ENCODE measurements around the gene AGFG1. TPM values are rescaled to one million over a fixed set of nuclear protein-coding genes. Genes with fewer than 3 reads are reported as not detected.

Gene AGFG1
- total RNA-seq, 1 experiment from 2014 or later, result 119 TPM

DNA sequence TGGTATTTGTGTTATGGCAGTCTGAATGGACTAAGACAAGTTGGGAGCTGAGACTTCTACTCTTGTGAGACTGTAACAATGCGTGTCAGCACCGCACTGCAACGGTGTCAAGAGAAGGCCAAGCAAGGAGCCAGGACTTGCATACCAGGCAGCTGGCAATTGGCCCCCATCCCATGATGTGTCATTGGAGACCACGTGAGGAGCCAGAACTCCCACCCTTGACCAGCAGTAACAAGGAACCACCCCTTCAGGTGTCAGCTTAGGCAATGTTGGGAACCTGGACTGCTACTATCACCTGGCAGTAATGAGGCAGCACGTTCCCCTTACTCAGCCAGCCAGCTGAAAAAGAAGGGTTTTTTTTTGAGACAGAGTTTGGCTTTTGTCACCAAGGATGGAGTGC lies 32.7 kb upstream of the AGFG1 start:
- DNase-seq, result no peak
- intact Hi-C loops (cut with micrococcal nuclease; ENCODE audit: unreplicated experiment), result no loop called here
- no peaks in the 10 kb centered on the region for H4K20me1 ChIP-seq (ENCODE audit: insufficient read depth)
- no peaks in the 10 kb centered on the region for H3K36me3 ChIP-seq (ENCODE audit: low read depth)
- H3K4me3 ChIP-seq, result no peak overlapping the region
- TF ChIP-seq, protein P1, sequence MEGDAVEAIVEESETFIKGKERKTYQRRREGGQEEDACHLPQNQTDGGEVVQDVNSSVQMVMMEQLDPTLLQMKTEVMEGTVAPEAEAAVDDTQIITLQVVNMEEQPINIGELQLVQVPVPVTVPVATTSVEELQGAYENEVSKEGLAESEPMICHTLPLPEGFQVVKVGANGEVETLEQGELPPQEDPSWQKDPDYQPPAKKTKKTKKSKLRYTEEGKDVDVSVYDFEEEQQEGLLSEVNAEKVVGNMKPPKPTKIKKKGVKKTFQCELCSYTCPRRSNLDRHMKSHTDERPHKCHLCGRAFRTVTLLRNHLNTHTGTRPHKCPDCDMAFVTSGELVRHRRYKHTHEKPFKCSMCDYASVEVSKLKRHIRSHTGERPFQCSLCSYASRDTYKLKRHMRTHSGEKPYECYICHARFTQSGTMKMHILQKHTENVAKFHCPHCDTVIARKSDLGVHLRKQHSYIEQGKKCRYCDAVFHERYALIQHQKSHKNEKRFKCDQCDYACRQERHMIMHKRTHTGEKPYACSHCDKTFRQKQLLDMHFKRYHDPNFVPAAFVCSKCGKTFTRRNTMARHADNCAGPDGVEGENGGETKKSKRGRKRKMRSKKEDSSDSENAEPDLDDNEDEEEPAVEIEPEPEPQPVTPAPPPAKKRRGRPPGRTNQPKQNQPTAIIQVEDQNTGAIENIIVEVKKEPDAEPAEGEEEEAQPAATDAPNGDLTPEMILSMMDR (conservative IDR thresholded peaks at IDR 0.05), result no peak
- TF ChIP-seq EZH2 (IDR thresholded peaks at IDR 0.05; ENCODE audit: low read depth), result no peak
- no peaks in the 10 kb centered on the region for H3K27me3 ChIP-seq (ENCODE audit: insufficient read depth, low read depth)
- no peaks in the 10 kb centered on the region for H3K79me2 ChIP-seq (ENCODE audit: low read depth)
- ChIA-PET POLR2A (ENCODE audit: unreplicated experiment) (no interaction called here), CTCF (no interaction called here)
- H3K9me2 ChIP-seq (ENCODE audit: insufficient read depth), result no peaks in the 10 kb centered on the region
- H3K9me3 ChIP-seq (ENCODE audit: insufficient read depth, low read depth), result peaks cover under 1% of the 10 kb centered on the region; the same call in 1 of the 2 replicates
- no peaks in the 10 kb centered on the region for H3F3A ChIP-seq (ENCODE audit: insufficient read depth, low read depth)
- H2AFZ ChIP-seq, result no peak overlapping the region
- H3K4me2 ChIP-seq, result no peak overlapping the region
- H3K4me1 ChIP-seq (replicated peaks; ENCODE audit: insufficient read depth), result no peaks in the 10 kb centered on the region
- no peak overlapping the region for H3K27ac ChIP-seq
- no TSS peak for BruUV-seq (replicated peaks)

DNA sequence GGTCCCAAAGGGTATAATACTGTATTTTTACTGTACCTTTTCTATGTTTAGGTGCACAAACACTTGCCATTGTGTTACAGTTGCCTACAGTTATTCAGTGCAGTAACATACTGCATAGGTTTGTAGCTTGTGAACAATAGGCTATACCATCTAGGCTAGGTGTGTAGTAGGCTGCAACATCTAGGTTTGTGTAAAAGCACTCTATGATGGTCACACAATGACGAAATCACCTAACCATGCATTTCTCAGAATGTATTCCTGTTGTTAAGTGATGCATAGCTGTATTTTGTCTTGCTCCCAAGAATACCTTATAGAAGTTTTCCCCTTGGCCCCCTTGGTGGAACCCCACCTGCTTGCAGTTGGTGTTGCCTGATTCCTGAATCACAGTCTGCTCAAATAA lies 29.3 kb upstream of the AGFG1 start:
- no peaks in the 10 kb centered on the region for H3K9me2 ChIP-seq (ENCODE audit: insufficient read depth)
- DNase-seq, result no peak
- BruUV-seq (replicated peaks), result no TSS peak
- H3K27me3 ChIP-seq (ENCODE audit: insufficient read depth, low read depth), result no peaks in the 10 kb centered on the region
- TF ChIP-seq, protein P1 (conservative IDR thresholded peaks at IDR 0.05), result no peak
- no peak for TF ChIP-seq EZH2 (IDR thresholded peaks at IDR 0.05; ENCODE audit: low read depth)
- H3K4me1 ChIP-seq (replicated peaks; ENCODE audit: insufficient read depth), result no peaks in the 10 kb centered on the region
- intact Hi-C loops (cut with micrococcal nuclease; ENCODE audit: unreplicated experiment), result no loop called here
- POLR2A ChIA-PET (ENCODE audit: unreplicated experiment), result no interaction called here
- no peaks in the 10 kb centered on the region for H4K20me1 ChIP-seq (ENCODE audit: insufficient read depth)
- no peak overlapping the region for H3K4me2 ChIP-seq
- H3K27ac ChIP-seq, result no peak overlapping the region
- no peaks in the 10 kb centered on the region for H3F3A ChIP-seq (ENCODE audit: insufficient read depth, low read depth)
- H3K36me3 ChIP-seq (ENCODE audit: low read depth), result no peaks in the 10 kb centered on the region
- no peaks in the 10 kb centered on the region for H3K79me2 ChIP-seq (ENCODE audit: low read depth)
- CTCF ChIA-PET, result no interaction called here
- no peaks in the 10 kb centered on the region for H3K9me3 ChIP-seq (ENCODE audit: insufficient read depth, low read depth)
- H3K4me3 ChIP-seq, result no peak overlapping the region
- H2AFZ ChIP-seq, result no peak overlapping the region

DNA sequence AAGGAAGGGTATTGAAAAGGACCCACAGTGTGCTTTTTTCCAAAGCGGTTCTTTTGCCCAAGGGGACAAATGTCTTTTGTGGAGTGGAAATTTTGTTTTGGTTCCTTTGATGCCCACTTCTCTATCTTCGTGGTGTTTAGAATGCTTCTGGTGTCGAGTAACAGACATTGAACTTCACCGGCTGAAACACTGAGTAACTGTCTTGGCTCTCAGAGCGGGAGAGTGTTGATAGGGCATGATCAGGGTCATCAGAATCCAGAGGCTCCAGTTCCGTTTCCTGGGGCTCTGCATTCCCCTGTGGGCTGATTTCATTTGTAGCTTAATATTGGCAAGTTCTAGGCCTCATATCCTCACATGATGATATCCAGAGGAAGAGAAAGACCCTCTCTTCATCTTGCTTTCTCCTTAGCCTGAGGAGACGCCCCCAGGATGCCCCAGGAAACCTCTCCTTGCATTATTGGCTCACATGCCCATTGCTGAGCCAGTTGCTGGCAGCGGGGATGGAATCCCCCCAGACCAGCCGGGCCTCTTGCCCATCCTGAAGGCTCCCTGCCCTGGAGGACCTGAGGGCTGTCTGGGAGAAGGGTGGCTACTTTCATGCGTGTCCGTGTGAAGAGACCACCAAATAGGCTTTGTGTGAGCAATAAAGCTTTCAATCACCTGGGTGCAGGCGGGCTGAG lies 27.9 kb upstream of the AGFG1 start:
- no peak overlapping the region for H2AFZ ChIP-seq
- ChIA-PET CTCF (no interaction called here), POLR2A (ENCODE audit: unreplicated experiment) (no interaction called here)

More for the DNA sequence above, 27.9 kb upstream of the AGFG1 start:
- Histone ChIP-seq H3K27me3 (ENCODE audit: insufficient read depth, low read depth) (no peaks in the 10 kb centered on the region), H3K9me2 (ENCODE audit: insufficient read depth) (no peaks in the 10 kb centered on the region), H3K4me3 (no peak overlapping the region), H3K4me1 (replicated peaks; ENCODE audit: insufficient read depth) (no peaks in the 10 kb centered on the region), H3K9me3 (ENCODE audit: insufficient read depth, low read depth) (no peaks in the 10 kb centered on the region), H3F3A (ENCODE audit: insufficient read depth, low read depth) (no peaks in the 10 kb centered on the region), H3K36me3 (ENCODE audit: low read depth) (no peaks in the 10 kb centered on the region), H3K4me2 (no peak overlapping the region), H4K20me1 (ENCODE audit: insufficient read depth) (no peaks in the 10 kb centered on the region), H3K79me2 (ENCODE audit: low read depth) (no peaks in the 10 kb centered on the region), H3K27ac (no peak overlapping the region)
- no peak for DNase-seq
- intact Hi-C loops (cut with micrococcal nuclease; ENCODE audit: unreplicated experiment), result no loop called here
- no TSS peak for BruUV-seq (replicated peaks)
- TF ChIP-seq EZH2 (IDR thresholded peaks at IDR 0.05; ENCODE audit: low read depth), result no peak
- TF ChIP-seq, protein P1 (conservative IDR thresholded peaks at IDR 0.05), result no peak
